IMR-90 (cell line): Measurements from ENCODE around the gene XPO6. TPM values are rescaled to one million over a fixed set of nuclear protein-coding genes. Genes with fewer than 3 reads are reported as not detected.

Source experiments
- ATAC-seq: fragments of 200-7000 bp; cut with Tn5 transposase; 2 replicates; pipeline ENCODE4 v1.9.1; 2020; ENCODE audit warnings: low read depth, mild to moderate bottlenecking, moderate library complexity
- BruUV-seq: library from RNA; stranded (reverse); fragments of 400-500 nt; replicated peaks from 2 replicates; lab custom pipeline; 2021; lab: Mats Ljungman, UMichigan
- CTCF ChIA-PET: fragments of 300-600 bp; formaldehyde crosslinking; extraction: SDS; loops from one replicate; lab custom pipeline; 2021; ENCODE audit warnings: antibody characterized with exemption; lab: Yijun Ruan, JAX
- POLR2A ChIA-PET: fragments of 300-600 bp; sonication (Branson Sonifier 250); formaldehyde crosslinking; loops from one replicate; lab custom pipeline; 2022; ENCODE audit warnings: antibody characterized with exemption; ENCODE audit not compliant: unreplicated experiment; lab: Charles Lee
- DNase-seq: peaks from one replicate; pipeline ENCODE4 v3.0.0; 2013
- H2AFZ ChIP-seq: replicated peaks from 2 replicates; pipeline ENCODE3; 2013; ENCODE audit warnings: low read length, mild to moderate bottlenecking; ENCODE audit not compliant: poor library complexity
- H2AK5ac ChIP-seq: 2 replicates; pipeline ENCODE4 v1.6.1; 2013; ENCODE audit warnings: low read depth, low read length, inconsistent platforms
- H2AK9ac ChIP-seq: replicated peaks from 2 replicates; pipeline ENCODE3; 2013; ENCODE audit warnings: mild to moderate bottlenecking, low read depth, low read length, moderate library complexity; ENCODE audit not compliant: poor library complexity
- H2BK120ac ChIP-seq: 2 replicates; pipeline ENCODE4 v1.6.1; 2013; ENCODE audit warnings: low read depth, low read length, inconsistent platforms
- H2BK15ac ChIP-seq: 3 replicates; pipeline ENCODE4 v1.6.1; 2013; ENCODE audit warnings: low read depth, low read length, inconsistent platforms
- H2BK20ac ChIP-seq: 2 replicates; pipeline ENCODE4 v1.6.1; 2013; ENCODE audit warnings: low read depth, mild to moderate bottlenecking, inconsistent platforms, low read length, moderate library complexity
- H2BK5ac ChIP-seq: 2 replicates; pipeline ENCODE4 v1.6.1; 2013; ENCODE audit warnings: mild to moderate bottlenecking, low read depth, low read length, inconsistent platforms; ENCODE audit not compliant: poor library complexity, severe bottlenecking
- H3K14ac ChIP-seq: replicated peaks from 2 replicates; pipeline ENCODE4 v1.6.1; 2013; ENCODE audit warnings: low read depth, low read length, inconsistent platforms
- H3K18ac ChIP-seq: 2 replicates; pipeline ENCODE4 v1.6.1; 2013; ENCODE audit warnings: low read depth, low read length, control low read depth
- H3K23ac ChIP-seq: 2 replicates; pipeline ENCODE4 v1.6.1; 2013; ENCODE audit warnings: low read depth, low read length, inconsistent platforms
- H3K27ac ChIP-seq: 2 replicates; pipeline ENCODE4 v1.5.1; 2013; ENCODE audit warnings: mild to moderate bottlenecking, control low read depth, low read length; ENCODE audit not compliant: insufficient read depth
- H3K27me3 ChIP-seq: 2 replicates; pipeline ENCODE4 v1.6.1; 2013; ENCODE audit warnings: low read length; ENCODE audit not compliant: control insufficient read depth, insufficient read depth
- H3K36me3 ChIP-seq: 2 replicates; pipeline ENCODE4 v1.6.1; 2013; ENCODE audit warnings: low read length, mixed read lengths; ENCODE audit not compliant: control insufficient read depth, insufficient read depth
- H3K4ac ChIP-seq: 2 replicates; pipeline ENCODE4 v1.6.1; 2013; ENCODE audit warnings: low read depth, low read length, inconsistent platforms
- H3K4me1 ChIP-seq: 2 replicates; pipeline ENCODE4 v1.6.1; 2013; ENCODE audit warnings: low read length, mixed read lengths; ENCODE audit not compliant: control insufficient read depth, insufficient read depth
- H3K4me2 ChIP-seq: 2 replicates; pipeline ENCODE4 v1.6.1; 2013; ENCODE audit warnings: low read depth, mild to moderate bottlenecking, control low read depth, low read length, moderate library complexity
- H3K4me3 ChIP-seq: 2 replicates; pipeline ENCODE4 v1.5.1; 2013; ENCODE audit warnings: low read depth, mild to moderate bottlenecking, control low read depth, low read length, moderate library complexity; ENCODE audit not compliant: insufficient read depth
- H3K56ac ChIP-seq: 2 replicates; pipeline ENCODE4 v1.6.1; 2013; ENCODE audit warnings: low read length, inconsistent platforms; ENCODE audit not compliant: insufficient read depth; ENCODE audit errors: extremely low read depth
- H3K79me1 ChIP-seq, 2 experiments: 2 replicates each; pipeline ENCODE4 v1.6.1; 2013; ENCODE audit warnings: low read length in 2 of 2, inconsistent platforms in 1 of 2, low read depth in 1 of 2
- H3K9ac ChIP-seq: 2 replicates; pipeline ENCODE4 v1.6.1; 2013; ENCODE audit warnings: low read depth, low read length, control low read depth
- H3K9me1 ChIP-seq: 2 replicates; pipeline ENCODE4 v1.6.1; 2013; ENCODE audit warnings: low read length, inconsistent platforms; ENCODE audit not compliant: insufficient read depth
- H3K9me3 ChIP-seq: 2 replicates; pipeline ENCODE4 v1.6.1; 2013; ENCODE audit warnings: low read length; ENCODE audit not compliant: control insufficient read depth, insufficient read depth
- H4K20me1 ChIP-seq: 2 replicates; pipeline ENCODE4 v1.6.1; 2013; ENCODE audit warnings: low read length, inconsistent platforms; ENCODE audit not compliant: insufficient read depth
- H4K5ac ChIP-seq: 2 replicates; pipeline ENCODE4 v1.6.1; 2013; ENCODE audit warnings: mild to moderate bottlenecking, low read depth, low read length, control low read depth
- H4K8ac ChIP-seq, 2 experiments: 2 replicates each; pipeline ENCODE4 v1.6.1; 2013; ENCODE audit warnings: low read depth in 2 of 2, low read length in 2 of 2, control low read depth in 1 of 2, inconsistent platforms in 1 of 2
- H4K91ac ChIP-seq: 2 replicates; pipeline ENCODE4 v1.6.1; 2013; ENCODE audit warnings: low read depth, low read length, inconsistent platforms; ENCODE audit not compliant: insufficient read depth
- BHLHE40 ChIP-seq: fragments of 150-350 bp; IDR thresholded peaks from 2 replicates; pipeline ENCODE4 v1.6.1; 2016; ENCODE audit warnings: mild to moderate bottlenecking, low read depth, low read length
- CEBPB ChIP-seq: IDR thresholded peaks from 2 replicates; pipeline ENCODE4 v1.6.1; 2012; ENCODE audit warnings: low read depth, low read length, improper control_type of control experiment
- CHD1 ChIP-seq: IDR thresholded peaks from 2 replicates; pipeline ENCODE4 v1.6.1; 2012; ENCODE audit warnings: low read depth, low read length, improper control_type of control experiment
- CTCF ChIP-seq: conservative IDR thresholded peaks from 2 replicates; pipeline ENCODE4 v1.5.1; 2012; ENCODE audit warnings: mild to moderate bottlenecking, low read depth, low read length, improper control_type of control experiment
- ELK1 ChIP-seq: fragments of 150-350 bp; IDR thresholded peaks from 2 replicates; pipeline ENCODE4 v1.6.1; 2016; ENCODE audit warnings: low read depth, mild to moderate bottlenecking, low read length, moderate library complexity, borderline replicate concordance
- FOS ChIP-seq: fragments of 150-350 bp; IDR thresholded peaks from 2 replicates; pipeline ENCODE4 v1.6.1; 2016; ENCODE audit warnings: low read depth, low read length
- MAFK ChIP-seq: IDR thresholded peaks from 2 replicates; pipeline ENCODE4 v1.6.1; 2012; ENCODE audit warnings: low read depth, low read length, improper control_type of control experiment
- MAZ ChIP-seq: IDR thresholded peaks from 2 replicates; pipeline ENCODE4 v1.6.1; 2012; ENCODE audit warnings: low read depth, mild to moderate bottlenecking, low read length, improper control_type of control experiment, moderate library complexity, borderline replicate concordance
- MXI1 ChIP-seq: IDR thresholded peaks from 2 replicates; pipeline ENCODE4 v1.6.1; 2012; ENCODE audit warnings: low read depth, mild to moderate bottlenecking, low read length, moderate library complexity, borderline replicate concordance
- NFE2L2 ChIP-seq: fragments of 150-350 bp; IDR thresholded peaks from 2 replicates; pipeline ENCODE4 v1.6.1; 2016; ENCODE audit warnings: low read depth, mild to moderate bottlenecking, low read length
- POLR2A ChIP-seq: IDR thresholded peaks from 2 replicates; pipeline ENCODE4 v1.6.1; 2012; ENCODE audit warnings: mild to moderate bottlenecking, low read depth, low read length
- RAD21 ChIP-seq: IDR thresholded peaks from 2 replicates; pipeline ENCODE4 v1.6.1; 2012; ENCODE audit warnings: low read length, improper control_type of control experiment
- RCOR1 ChIP-seq: IDR thresholded peaks from 2 replicates; pipeline ENCODE4 v1.6.1; 2012; ENCODE audit warnings: mild to moderate bottlenecking, low read length, improper control_type of control experiment; ENCODE audit not compliant: insufficient replicate concordance
- RFX5 ChIP-seq: IDR thresholded peaks from 2 replicates; pipeline ENCODE4 v1.8.0; 2012; ENCODE audit warnings: low read depth, mild to moderate bottlenecking, low read length, moderate library complexity
- SMC3 ChIP-seq: fragments of 150-350 bp; IDR thresholded peaks from 2 replicates; pipeline ENCODE4 v1.6.1; 2016; ENCODE audit warnings: low read depth, mild to moderate bottlenecking, antibody characterized with exemption, low read length, moderate library complexity
- USF2 ChIP-seq: fragments of 150-350 bp; IDR thresholded peaks from 2 replicates; pipeline ENCODE4 v1.6.1; 2017; ENCODE audit warnings: mild to moderate bottlenecking, antibody characterized with exemption, low read length, low read depth
- WGBS, 2 experiments: methylation state at CpG; one replicate each; pipeline versions ENCODE4 v1.1.5 to v1.1.7; 2013; ENCODE audit warnings: missing lambda C conversion rate in 2 of 2; ENCODE audit not compliant: insufficient read length in 1 of 2; ENCODE audit errors: extremely low coverage in 2 of 2; 5-methylcytosine and 5-hydroxymethylcytosine counted together
- dilution Hi-C: fragments of 300-500 bp; cut with HindIII; formaldehyde crosslinking; loops from one replicate; pipeline ENCODE4 v1.14.3; 2018; ENCODE audit warnings: low sequenced_read_pairs; ENCODE audit not compliant: unreplicated experiment
- in situ Hi-C: fragments of 300-500 bp; cut with MboI; formaldehyde crosslinking; loops from 3 replicates; pipeline ENCODE4 v1.14.3; 2019; ENCODE audit warnings: low sequenced_read_pairs, inconsistent platforms, mixed read lengths
- intact Hi-C: fragments of 100-400 bp; cut with micrococcal nuclease; formaldehyde crosslinking; loops from 2 replicates; pipeline ENCODE4 v1.10.0; 2022
- polyA plus RNA-seq, 3 experiments: library from polyadenylated mRNA; depleted of rRNA; stranded (reverse); fragments of >200 nt; gene quantifications; 2 replicates each; pipeline ENCODE4 v1.2.3, GENCODE V29; 2012; ENCODE audit warnings: low replicate concordance in 1 of 3
- total RNA-seq: library from RNA; depleted of rRNA; stranded (reverse); fragments of >200 nt; gene quantifications from 2 replicates; pipeline ENCODE4 v1.2.3, GENCODE V29; 2012

Gene XPO6
- total and polyA plus RNA-seq, 2 of the 4 experiments (the other 2 are of a cell fraction): 108 to 184 TPM

- Histone ChIP-seq H3K27ac (no peak overlapping the region), H4K91ac (no peak overlapping the region), H3K4me2 (no peak overlapping the region), H3K9ac (no peak overlapping the region), H3K4ac (no peak overlapping the region), H3K79me1 (peaks cover 10 to 44% of the 10 kb centered on the region in 2 experiments; a peak in 3 of 4 replicates), H3K23ac (no peak overlapping the region), H3K4me3 (no peak overlapping the region), H2AK9ac (no peak overlapping the region), H3K18ac (no peak overlapping the region), H3K4me1 (no peaks in the 10 kb centered on the region), H4K20me1 (peaks cover 22% of the 10 kb centered on the region), H2BK15ac (no peak overlapping the region), H3K9me1 (no peaks in the 10 kb centered on the region; the same call in 1 of the 2 replicates), H2AFZ (no peak overlapping the region), H2AK5ac (no peak overlapping the region), H3K9me3 (no peaks in the 10 kb centered on the region), H2BK120ac (no peak overlapping the region), H3K36me3 (peaks cover 81% of the 10 kb centered on the region), H4K8ac (no peak overlapping the region), H2BK5ac (no peak overlapping the region), H2BK20ac (no peak overlapping the region), H4K5ac (no peak overlapping the region), H3K27me3 (no peaks in the 10 kb centered on the region), H3K14ac (no peak overlapping the region), H3K56ac (no peak overlapping the region)
- DNase-seq (no peak), ATAC-seq (no peak)
- CTCF ChIA-PET: no interaction called here
- POLR2A ChIA-PET: no interaction called here
- intact Hi-C loops (no loop called here), in situ Hi-C loops (loop anchor here (10.0 kb wide), 1 partner anchor 63 kb away; no protein-coding TSS in a partner anchor), dilution Hi-C loops (no loop called here)
- WGBS, 2 experiments: 100% methylated on average over 1 of the region's 6 CpGs; no CpG with 5 or more reads in 1 of the 2 experiments
- TF ChIP-seq SMC3 (no peak), RAD21 (no peak), FOS (no peak), ELK1 (no peak), CTCF (no peak), MXI1 (no peak), CEBPB (no peak), RFX5 (no peak), CHD1 (no peak), USF2 (no peak), NFE2L2 (no peak), POLR2A (no peak), MAFK (no peak), RCOR1 (no peak), MAZ (no peak), BHLHE40 (no peak)
- BruUV-seq: no TSS peak
Measured at GRCh38 chr16:28101533-28101890, 110.3 kb downstream of the XPO6 start.
